ENCODE data around the gene SEMA3C. TPM values are rescaled to one million over a fixed set of nuclear protein-coding genes. Genes with fewer than 3 reads are reported as not detected.
"Not testable (repeated sequence)": the region's sequence is repeated elsewhere in the genome, so short reads cannot be mapped to it uniquely, and the experiment has no call there.

SEMA3C gene
- total RNA-seq, 2 donors from 2014 or later = 36.3 to 89.3 TPM

- no peak for DNase-seq (ENCODE audit: low spot score)
- intact Hi-C loops (cut with DNase I) = no loop called here
Measured at GRCh38 chr7:80934321-80934720, 15.5 kb upstream of the SEMA3C start.

GRCh38 chr7:80932536-80932935 lies 13.7 kb upstream of the SEMA3C start:
- intact Hi-C loops (cut with DNase I) = no loop called here
- no peak for DNase-seq (ENCODE audit: low spot score)

GRCh38 chr7:80929619-80930018 lies 10.8 kb upstream of the SEMA3C start:
- intact Hi-C loops (cut with DNase I) = no loop called here
- DNase-seq (ENCODE audit: low spot score) = no peak

- intact Hi-C loops (cut with DNase I); DNase-seq (ENCODE audit: low spot score): not testable (repeated sequence)
Measured at GRCh38 chr7:80926955-80927354, 8.1 kb upstream of the SEMA3C start.

- DNase-seq (ENCODE audit: low spot score) = no peak
- intact Hi-C loops (cut with DNase I) = no loop called here
Measured at GRCh38 chr7:80924090-80924489, 5.2 kb upstream of the SEMA3C start.

- DNase-seq (ENCODE audit: low spot score) = no peak
- intact Hi-C loops (cut with DNase I) = no loop called here
Measured at GRCh38 chr7:80923211-80923612, 4.4 kb upstream of the SEMA3C start.

- intact Hi-C loops (cut with DNase I) = no loop called here
- DNase-seq (ENCODE audit: low spot score) = no peak
Measured at GRCh38 chr7:80922253-80923049, 3.6 kb upstream of the SEMA3C start.

GRCh38 chr7:80921130-80921529 lies 2.3 kb upstream of the SEMA3C start:
- intact Hi-C loops (cut with DNase I) = no loop called here
- DNase-seq (ENCODE audit: low spot score) = no peak

- intact Hi-C loops (cut with DNase I) = loop anchor here in 1 of 2 donors (10.0 kb wide), 1 partner anchor 336 kb away; no protein-coding TSS in a partner anchor
- no peak for DNase-seq (ENCODE audit: low spot score)
Measured at GRCh38 chr7:80918399-80918798, 452 bp downstream of the SEMA3C start.

GRCh38 chr7:80916770-80917741 lies 1.8 kb downstream of the SEMA3C start:
- intact Hi-C loops (cut with DNase I) = loop anchor here in 1 of 2 donors (10.0 kb wide), 1 partner anchor 338 kb away; no protein-coding TSS in a partner anchor
- no peak for DNase-seq (ENCODE audit: low spot score)

- no peak for DNase-seq (ENCODE audit: low spot score)
- intact Hi-C loops (cut with DNase I) = loop anchor here in 1 of 2 donors (10.0 kb wide), 1 partner anchor 345 kb away; no protein-coding TSS in a partner anchor
Measured at GRCh38 chr7:80910228-80910627, 8.6 kb downstream of the SEMA3C start.

- intact Hi-C loops (cut with DNase I) = no loop called here
- DNase-seq (ENCODE audit: low spot score) = no peak
Measured at GRCh38 chr7:80908360-80908797, 10.5 kb downstream of the SEMA3C start.

- DNase-seq (ENCODE audit: low spot score) = no peak
- intact Hi-C loops (cut with DNase I) = no loop called here
Measured at GRCh38 chr7:80907612-80908011, 11.2 kb downstream of the SEMA3C start.

GRCh38 chr7:80907141-80907601 lies 11.7 kb downstream of the SEMA3C start:
- DNase-seq (ENCODE audit: low spot score) = no peak
- intact Hi-C loops (cut with DNase I) = no loop called here

GRCh38 chr7:80905334-80905733 lies 13.5 kb downstream of the SEMA3C start:
- intact Hi-C loops (cut with DNase I) = no loop called here
- no peak for DNase-seq (ENCODE audit: low spot score)

GRCh38 chr7:80902716-80903308 lies 16.0 kb downstream of the SEMA3C start:
- intact Hi-C loops (cut with DNase I) = no loop called here
- DNase-seq (ENCODE audit: low spot score) = no peak

GRCh38 chr7:80902019-80902418 lies 16.8 kb downstream of the SEMA3C start:
- DNase-seq (ENCODE audit: low spot score) = no peak
- intact Hi-C loops (cut with DNase I) = no loop called here

- intact Hi-C loops (cut with DNase I) = no loop called here
- DNase-seq (ENCODE audit: low spot score) = no peak
Measured at GRCh38 chr7:80900583-80901576, 18.0 kb downstream of the SEMA3C start.

All from posterior vena cava (tissue), 2 donors.